ENCODE measurements around the gene MUC5AC.

DNA sequence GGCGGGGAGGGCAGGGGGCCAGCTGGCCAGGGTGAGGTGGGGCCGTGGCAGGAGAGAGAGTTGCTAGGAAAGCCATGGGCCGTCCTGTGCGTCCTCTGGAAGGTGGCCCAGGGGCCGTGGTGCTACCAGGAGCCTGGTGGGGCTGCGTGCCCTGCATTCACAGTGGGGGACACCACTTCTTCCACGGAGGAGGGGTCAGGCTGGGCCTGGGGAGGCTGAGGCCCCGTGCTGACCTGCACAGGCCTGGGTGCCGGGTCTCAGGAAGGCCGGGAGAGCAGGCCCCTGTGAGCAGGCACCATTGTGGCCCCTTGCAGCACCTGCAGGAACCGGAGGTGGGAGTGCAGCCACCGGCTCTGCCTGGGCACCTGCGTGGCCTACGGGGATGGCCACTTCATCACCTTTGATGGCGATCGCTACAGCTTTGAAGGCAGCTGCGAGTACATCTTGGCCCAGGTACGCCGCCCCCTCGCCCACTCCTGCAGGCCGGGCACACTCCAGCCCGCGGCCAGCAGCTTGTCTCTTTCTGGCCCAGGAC lies 77.1 kb downstream of the MUC5AC start:
- TF ChIP-seq EZH2 (IDR thresholded peaks at IDR 0.05; ENCODE audit: insufficient read depth, poor library complexity, severe bottlenecking), result no peak
- no peak for TF ChIP-seq EZH2phosphoT487 (IDR thresholded peaks at IDR 0.05; ENCODE audit: insufficient read depth, low read depth)

All from GM23248 (cell line).